IMR-90 (cell line): ENCODE measurements around the gene LCN10. TPM values are rescaled to one million over a fixed set of nuclear protein-coding genes. Genes with fewer than 3 reads are reported as not detected.
A peak's percentile ranks its signal among the peaks of the same experiment; 100 is the strongest.

Experiments used
- ATAC-seq: fragments of 200-7000 bp; cut with Tn5 transposase; 2 replicates; pipeline ENCODE4 v1.9.1; 2020; ENCODE audit warnings: low read depth, mild to moderate bottlenecking, moderate library complexity
- BruUV-seq: library from RNA; stranded (reverse); fragments of 400-500 nt; replicated peaks from 2 replicates; lab custom pipeline; 2021; lab: Mats Ljungman, UMichigan
- CTCF ChIA-PET: fragments of 300-600 bp; formaldehyde crosslinking; extraction: SDS; loops from one replicate; lab custom pipeline; 2021; ENCODE audit warnings: antibody characterized with exemption; lab: Yijun Ruan, JAX
- POLR2A ChIA-PET: fragments of 300-600 bp; sonication (Branson Sonifier 250); formaldehyde crosslinking; loops from one replicate; lab custom pipeline; 2022; ENCODE audit warnings: antibody characterized with exemption; ENCODE audit not compliant: unreplicated experiment; lab: Charles Lee
- DNase-seq: peaks from one replicate; pipeline ENCODE4 v3.0.0; 2013
- H2AFZ ChIP-seq: replicated peaks from 2 replicates; pipeline ENCODE3; 2013; ENCODE audit warnings: low read length, mild to moderate bottlenecking; ENCODE audit not compliant: poor library complexity
- H2AK5ac ChIP-seq: 2 replicates; pipeline ENCODE4 v1.6.1; 2013; ENCODE audit warnings: low read depth, low read length, inconsistent platforms
- H2AK9ac ChIP-seq: replicated peaks from 2 replicates; pipeline ENCODE3; 2013; ENCODE audit warnings: mild to moderate bottlenecking, low read depth, low read length, moderate library complexity; ENCODE audit not compliant: poor library complexity
- H2BK120ac ChIP-seq: 2 replicates; pipeline ENCODE4 v1.6.1; 2013; ENCODE audit warnings: low read depth, low read length, inconsistent platforms
- H2BK15ac ChIP-seq: 3 replicates; pipeline ENCODE4 v1.6.1; 2013; ENCODE audit warnings: low read depth, low read length, inconsistent platforms
- H2BK20ac ChIP-seq: 2 replicates; pipeline ENCODE4 v1.6.1; 2013; ENCODE audit warnings: low read depth, mild to moderate bottlenecking, inconsistent platforms, low read length, moderate library complexity
- H2BK5ac ChIP-seq: 2 replicates; pipeline ENCODE4 v1.6.1; 2013; ENCODE audit warnings: mild to moderate bottlenecking, low read depth, low read length, inconsistent platforms; ENCODE audit not compliant: poor library complexity, severe bottlenecking
- H3K14ac ChIP-seq: replicated peaks from 2 replicates; pipeline ENCODE4 v1.6.1; 2013; ENCODE audit warnings: low read depth, low read length, inconsistent platforms
- H3K18ac ChIP-seq: 2 replicates; pipeline ENCODE4 v1.6.1; 2013; ENCODE audit warnings: low read depth, low read length, control low read depth
- H3K23ac ChIP-seq: 2 replicates; pipeline ENCODE4 v1.6.1; 2013; ENCODE audit warnings: low read depth, low read length, inconsistent platforms
- H3K27ac ChIP-seq: 2 replicates; pipeline ENCODE4 v1.5.1; 2013; ENCODE audit warnings: mild to moderate bottlenecking, control low read depth, low read length; ENCODE audit not compliant: insufficient read depth
- H3K27me3 ChIP-seq: 2 replicates; pipeline ENCODE4 v1.6.1; 2013; ENCODE audit warnings: low read length; ENCODE audit not compliant: control insufficient read depth, insufficient read depth
- H3K36me3 ChIP-seq: 2 replicates; pipeline ENCODE4 v1.6.1; 2013; ENCODE audit warnings: low read length, mixed read lengths; ENCODE audit not compliant: control insufficient read depth, insufficient read depth
- H3K4ac ChIP-seq: 2 replicates; pipeline ENCODE4 v1.6.1; 2013; ENCODE audit warnings: low read depth, low read length, inconsistent platforms
- H3K4me1 ChIP-seq: 2 replicates; pipeline ENCODE4 v1.6.1; 2013; ENCODE audit warnings: low read length, mixed read lengths; ENCODE audit not compliant: control insufficient read depth, insufficient read depth
- H3K4me2 ChIP-seq: 2 replicates; pipeline ENCODE4 v1.6.1; 2013; ENCODE audit warnings: low read depth, mild to moderate bottlenecking, control low read depth, low read length, moderate library complexity
- H3K4me3 ChIP-seq: 2 replicates; pipeline ENCODE4 v1.5.1; 2013; ENCODE audit warnings: low read depth, mild to moderate bottlenecking, control low read depth, low read length, moderate library complexity; ENCODE audit not compliant: insufficient read depth
- H3K56ac ChIP-seq: 2 replicates; pipeline ENCODE4 v1.6.1; 2013; ENCODE audit warnings: low read length, inconsistent platforms; ENCODE audit not compliant: insufficient read depth; ENCODE audit errors: extremely low read depth
- H3K79me1 ChIP-seq, 2 experiments: 2 replicates each; pipeline ENCODE4 v1.6.1; 2013; ENCODE audit warnings: low read length in 2 of 2, inconsistent platforms in 1 of 2, low read depth in 1 of 2
- H3K9ac ChIP-seq: 2 replicates; pipeline ENCODE4 v1.6.1; 2013; ENCODE audit warnings: low read depth, low read length, control low read depth
- H3K9me1 ChIP-seq: 2 replicates; pipeline ENCODE4 v1.6.1; 2013; ENCODE audit warnings: low read length, inconsistent platforms; ENCODE audit not compliant: insufficient read depth
- H3K9me3 ChIP-seq: 2 replicates; pipeline ENCODE4 v1.6.1; 2013; ENCODE audit warnings: low read length; ENCODE audit not compliant: control insufficient read depth, insufficient read depth
- H4K20me1 ChIP-seq: 2 replicates; pipeline ENCODE4 v1.6.1; 2013; ENCODE audit warnings: low read length, inconsistent platforms; ENCODE audit not compliant: insufficient read depth
- H4K5ac ChIP-seq: 2 replicates; pipeline ENCODE4 v1.6.1; 2013; ENCODE audit warnings: mild to moderate bottlenecking, low read depth, low read length, control low read depth
- H4K8ac ChIP-seq, 2 experiments: 2 replicates each; pipeline ENCODE4 v1.6.1; 2013; ENCODE audit warnings: low read depth in 2 of 2, low read length in 2 of 2, control low read depth in 1 of 2, inconsistent platforms in 1 of 2
- H4K91ac ChIP-seq: 2 replicates; pipeline ENCODE4 v1.6.1; 2013; ENCODE audit warnings: low read depth, low read length, inconsistent platforms; ENCODE audit not compliant: insufficient read depth
- BHLHE40 ChIP-seq: fragments of 150-350 bp; IDR thresholded peaks from 2 replicates; pipeline ENCODE4 v1.6.1; 2016; ENCODE audit warnings: mild to moderate bottlenecking, low read depth, low read length
- CEBPB ChIP-seq: IDR thresholded peaks from 2 replicates; pipeline ENCODE4 v1.6.1; 2012; ENCODE audit warnings: low read depth, low read length, improper control_type of control experiment
- CHD1 ChIP-seq: IDR thresholded peaks from 2 replicates; pipeline ENCODE4 v1.6.1; 2012; ENCODE audit warnings: low read depth, low read length, improper control_type of control experiment
- CTCF ChIP-seq: conservative IDR thresholded peaks from 2 replicates; pipeline ENCODE4 v1.5.1; 2012; ENCODE audit warnings: mild to moderate bottlenecking, low read depth, low read length, improper control_type of control experiment
- ELK1 ChIP-seq: fragments of 150-350 bp; IDR thresholded peaks from 2 replicates; pipeline ENCODE4 v1.6.1; 2016; ENCODE audit warnings: low read depth, mild to moderate bottlenecking, low read length, moderate library complexity, borderline replicate concordance
- FOS ChIP-seq: fragments of 150-350 bp; IDR thresholded peaks from 2 replicates; pipeline ENCODE4 v1.6.1; 2016; ENCODE audit warnings: low read depth, low read length
- MAFK ChIP-seq: IDR thresholded peaks from 2 replicates; pipeline ENCODE4 v1.6.1; 2012; ENCODE audit warnings: low read depth, low read length, improper control_type of control experiment
- MAZ ChIP-seq: IDR thresholded peaks from 2 replicates; pipeline ENCODE4 v1.6.1; 2012; ENCODE audit warnings: low read depth, mild to moderate bottlenecking, low read length, improper control_type of control experiment, moderate library complexity, borderline replicate concordance
- MXI1 ChIP-seq: IDR thresholded peaks from 2 replicates; pipeline ENCODE4 v1.6.1; 2012; ENCODE audit warnings: low read depth, mild to moderate bottlenecking, low read length, moderate library complexity, borderline replicate concordance
- NFE2L2 ChIP-seq: fragments of 150-350 bp; IDR thresholded peaks from 2 replicates; pipeline ENCODE4 v1.6.1; 2016; ENCODE audit warnings: low read depth, mild to moderate bottlenecking, low read length
- POLR2A ChIP-seq: IDR thresholded peaks from 2 replicates; pipeline ENCODE4 v1.6.1; 2012; ENCODE audit warnings: mild to moderate bottlenecking, low read depth, low read length
- RAD21 ChIP-seq: IDR thresholded peaks from 2 replicates; pipeline ENCODE4 v1.6.1; 2012; ENCODE audit warnings: low read length, improper control_type of control experiment
- RCOR1 ChIP-seq: IDR thresholded peaks from 2 replicates; pipeline ENCODE4 v1.6.1; 2012; ENCODE audit warnings: mild to moderate bottlenecking, low read length, improper control_type of control experiment; ENCODE audit not compliant: insufficient replicate concordance
- RFX5 ChIP-seq: IDR thresholded peaks from 2 replicates; pipeline ENCODE4 v1.8.0; 2012; ENCODE audit warnings: low read depth, mild to moderate bottlenecking, low read length, moderate library complexity
- SMC3 ChIP-seq: fragments of 150-350 bp; IDR thresholded peaks from 2 replicates; pipeline ENCODE4 v1.6.1; 2016; ENCODE audit warnings: low read depth, mild to moderate bottlenecking, antibody characterized with exemption, low read length, moderate library complexity
- USF2 ChIP-seq: fragments of 150-350 bp; IDR thresholded peaks from 2 replicates; pipeline ENCODE4 v1.6.1; 2017; ENCODE audit warnings: mild to moderate bottlenecking, antibody characterized with exemption, low read length, low read depth
- WGBS, 2 experiments: methylation state at CpG; one replicate each; pipeline versions ENCODE4 v1.1.5 to v1.1.7; 2013; ENCODE audit warnings: missing lambda C conversion rate in 2 of 2; ENCODE audit not compliant: insufficient read length in 1 of 2; ENCODE audit errors: extremely low coverage in 2 of 2; 5-methylcytosine and 5-hydroxymethylcytosine counted together
- dilution Hi-C: fragments of 300-500 bp; cut with HindIII; formaldehyde crosslinking; loops from one replicate; pipeline ENCODE4 v1.14.3; 2018; ENCODE audit warnings: low sequenced_read_pairs; ENCODE audit not compliant: unreplicated experiment
- in situ Hi-C: fragments of 300-500 bp; cut with MboI; formaldehyde crosslinking; loops from 3 replicates; pipeline ENCODE4 v1.14.3; 2019; ENCODE audit warnings: low sequenced_read_pairs, inconsistent platforms, mixed read lengths
- intact Hi-C: fragments of 100-400 bp; cut with micrococcal nuclease; formaldehyde crosslinking; loops from 2 replicates; pipeline ENCODE4 v1.10.0; 2022
- polyA plus RNA-seq, 3 experiments: library from polyadenylated mRNA; depleted of rRNA; stranded (reverse); fragments of >200 nt; gene quantifications; 2 replicates each; pipeline ENCODE4 v1.2.3, GENCODE V29; 2012; ENCODE audit warnings: low replicate concordance in 1 of 3
- total RNA-seq: library from RNA; depleted of rRNA; stranded (reverse); fragments of >200 nt; gene quantifications from 2 replicates; pipeline ENCODE4 v1.2.3, GENCODE V29; 2012

Gene LCN10
- total and polyA plus RNA-seq, 2 of the 4 experiments (the other 2 are of a cell fraction), result not detected

- H3K9me1 ChIP-seq, result peaks cover 19% of the 10 kb centered on the region
- peak overlapping the region; percentile 19 for H2AK9ac ChIP-seq
- H3K18ac ChIP-seq, result no peak overlapping the region
- H3K4ac ChIP-seq, result no peak overlapping the region
- H3K4me3 ChIP-seq, result no peak overlapping the region
- H3K56ac ChIP-seq, result no peak overlapping the region
- H3K27ac ChIP-seq, result no peak overlapping the region; the same call in 1 of the 2 replicates
- peaks cover 20% of the 10 kb centered on the region for H3K4me1 ChIP-seq
- WGBS, 2 experiments, result 90% methylated on average over 3 of the region's 10 CpGs; no CpG with 5 or more reads in 1 of the 2 experiments
- intact Hi-C loops, result loop anchor here (1.0 kb wide), 1 partner anchor 29 kb away; no protein-coding TSS in a partner anchor
- H2AFZ ChIP-seq, result no peak overlapping the region
- TF ChIP-seq RFX5, result no peak
- TF ChIP-seq FOS, result no peak
- TF ChIP-seq USF2, result no peak
- no peak for TF ChIP-seq BHLHE40
- TF ChIP-seq CHD1, result no peak
- TF ChIP-seq MAZ, result no peak
- no peak for TF ChIP-seq RCOR1
- no peak for TF ChIP-seq RAD21
- TF ChIP-seq POLR2A, result no peak
- no peak for TF ChIP-seq SMC3
- no peak for TF ChIP-seq MAFK
- no peak for TF ChIP-seq ELK1
- no peak for TF ChIP-seq CTCF
- no peak for TF ChIP-seq NFE2L2
- no peak for TF ChIP-seq CEBPB
- no peak for TF ChIP-seq MXI1
- H3K9me3 ChIP-seq, result no peaks in the 10 kb centered on the region
- no peak overlapping the region for H2BK5ac ChIP-seq
- POLR2A ChIA-PET, result no interaction called here
- no peak overlapping the region; the same call in 1 of the 2 replicates for H3K14ac ChIP-seq
- H3K27me3 ChIP-seq, result no peaks in the 10 kb centered on the region
- no TSS peak for BruUV-seq
- H3K79me1 ChIP-seq, result peaks cover 22 to 74% of the 10 kb centered on the region in 2 experiments
- 0 out of 2 replicates have a peak overlapping the region, but pooled peaks have one; percentile 17 for H3K23ac ChIP-seq
- 0 out of 2 replicates have a peak overlapping the region, but pooled peaks have one; percentile 90 for H3K9ac ChIP-seq
- H4K5ac ChIP-seq, result no peak overlapping the region
- H2AK5ac ChIP-seq, result no peak overlapping the region
- H4K20me1 ChIP-seq, result peaks cover 73% of the 10 kb centered on the region
- dilution Hi-C loops, result no loop called here
- peaks cover 51% of the 10 kb centered on the region for H3K36me3 ChIP-seq
- ATAC-seq (no peak), DNase-seq (peak; percentile 57)
- no peak overlapping the region for H4K91ac ChIP-seq
- no peak overlapping the region for H2BK20ac ChIP-seq
- in situ Hi-C loops, result no loop called here
- peak overlapping the region; percentile 93 for H3K4me2 ChIP-seq
- H2BK120ac ChIP-seq, result no peak overlapping the region
- no peak overlapping the region for H4K8ac ChIP-seq
- no peak overlapping the region for H2BK15ac ChIP-seq
- CTCF ChIA-PET, result no interaction called here
These were observed 17.1 kb downstream of the LCN10 start for GRCh38 chr9:136725612-136726011.
